Muscle layer of duodenum (tissue), 2 donors: ENCODE data around the gene IFFO2.

Source experiments
- H3K27ac ChIP-seq: one replicate; pipeline ENCODE4 v1.7.0; 2013; ENCODE audit warnings: mild to moderate bottlenecking, low read length
- H3K27me3 ChIP-seq: one replicate; pipeline ENCODE4 v1.7.0; 2013; ENCODE audit warnings: low read depth, mild to moderate bottlenecking, control low read depth, low read length
- H3K36me3 ChIP-seq, 2 donors: one replicate each; pipeline ENCODE4 v1.7.0; 2013; ENCODE audit warnings: low read length in 2 of 2, control low read depth in 1 of 2, mild to moderate bottlenecking in 1 of 2; ENCODE audit not compliant: insufficient read depth in 2 of 2, control insufficient read depth in 1 of 2
- H3K4me1 ChIP-seq, 2 donors: one replicate each; pipeline ENCODE4 v1.7.0; 2013; ENCODE audit warnings: low read length in 2 of 2, mild to moderate bottlenecking in 2 of 2, control low read depth in 1 of 2, moderate library complexity in 1 of 2; ENCODE audit not compliant: insufficient read depth in 2 of 2, control insufficient read depth in 1 of 2
- H3K4me3 ChIP-seq, 2 donors: one replicate each; pipeline ENCODE4 v1.7.0; 2013; ENCODE audit warnings: low read length in 2 of 2, low read depth in 1 of 2, mild to moderate bottlenecking in 1 of 2
- H3K9me3 ChIP-seq, 2 donors: one replicate each; pipeline ENCODE4 v1.7.0; 2013; ENCODE audit warnings: low read length in 2 of 2, control low read depth in 1 of 2, mild to moderate bottlenecking in 1 of 2; ENCODE audit not compliant: control insufficient read depth in 1 of 2
- donor health status: healthy.

Gene IFFO2

DNA sequence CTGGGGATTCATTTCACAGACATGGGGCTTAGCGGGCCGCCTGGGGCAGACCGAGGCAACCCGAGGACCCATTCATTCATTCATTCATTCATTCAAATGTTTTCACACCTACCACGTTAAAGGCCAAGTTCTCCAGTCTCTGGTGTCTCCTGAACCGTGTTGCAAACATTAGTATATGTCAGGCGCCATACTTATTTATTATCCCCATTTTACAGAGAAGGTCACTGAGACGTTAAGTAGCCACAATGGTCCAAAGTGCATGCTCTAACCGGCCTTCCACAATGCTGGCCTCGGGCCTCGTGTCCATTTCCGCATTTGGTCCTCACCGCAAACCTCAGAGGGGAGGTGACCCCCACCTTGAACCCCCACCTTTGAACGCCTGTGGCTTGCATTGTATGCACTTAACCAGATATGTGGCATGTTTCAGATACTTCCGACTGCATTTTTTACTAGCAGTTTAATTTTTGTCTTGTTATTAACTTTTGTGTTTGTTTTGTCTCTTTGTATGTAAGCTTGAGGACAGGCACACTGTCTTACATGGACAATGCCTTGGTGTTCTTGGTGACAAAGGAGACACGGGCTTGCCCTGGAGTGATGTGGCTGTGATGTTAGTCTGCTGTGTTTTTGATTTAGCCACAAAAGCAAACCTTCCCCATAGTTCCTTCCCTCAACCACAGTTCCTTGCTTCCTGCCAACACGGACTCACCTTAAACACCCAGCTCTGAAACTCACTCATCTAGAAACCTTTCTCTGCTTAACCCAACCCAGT lies 1.2 kb upstream of the IFFO2 start:
- H3K36me3 ChIP-seq = no peaks in the 10 kb centered on the region
- H3K9me3 ChIP-seq = no peaks in the 10 kb centered on the region
- no peak overlapping the region for H3K27ac ChIP-seq
- peaks cover 13 to 18% of the 10 kb centered on the region in 2 donors for H3K4me1 ChIP-seq
- no peaks in the 10 kb centered on the region for H3K27me3 ChIP-seq
- peak overlapping the region in 1 of 2 donors; percentile 72 for H3K4me3 ChIP-seq

GRCh38 chr1:18957136-18957521 lies 653 bp upstream of the IFFO2 start:
- H3K36me3 ChIP-seq = no peaks in the 10 kb centered on the region
- H3K4me1 ChIP-seq = peaks cover 13 to 15% of the 10 kb centered on the region in 2 donors
- peak overlapping the region; percentile 72 for H3K4me3 ChIP-seq
- no peaks in the 10 kb centered on the region for H3K27me3 ChIP-seq
- no peaks in the 10 kb centered on the region for H3K9me3 ChIP-seq
- H3K27ac ChIP-seq = no peak overlapping the region

DNA sequence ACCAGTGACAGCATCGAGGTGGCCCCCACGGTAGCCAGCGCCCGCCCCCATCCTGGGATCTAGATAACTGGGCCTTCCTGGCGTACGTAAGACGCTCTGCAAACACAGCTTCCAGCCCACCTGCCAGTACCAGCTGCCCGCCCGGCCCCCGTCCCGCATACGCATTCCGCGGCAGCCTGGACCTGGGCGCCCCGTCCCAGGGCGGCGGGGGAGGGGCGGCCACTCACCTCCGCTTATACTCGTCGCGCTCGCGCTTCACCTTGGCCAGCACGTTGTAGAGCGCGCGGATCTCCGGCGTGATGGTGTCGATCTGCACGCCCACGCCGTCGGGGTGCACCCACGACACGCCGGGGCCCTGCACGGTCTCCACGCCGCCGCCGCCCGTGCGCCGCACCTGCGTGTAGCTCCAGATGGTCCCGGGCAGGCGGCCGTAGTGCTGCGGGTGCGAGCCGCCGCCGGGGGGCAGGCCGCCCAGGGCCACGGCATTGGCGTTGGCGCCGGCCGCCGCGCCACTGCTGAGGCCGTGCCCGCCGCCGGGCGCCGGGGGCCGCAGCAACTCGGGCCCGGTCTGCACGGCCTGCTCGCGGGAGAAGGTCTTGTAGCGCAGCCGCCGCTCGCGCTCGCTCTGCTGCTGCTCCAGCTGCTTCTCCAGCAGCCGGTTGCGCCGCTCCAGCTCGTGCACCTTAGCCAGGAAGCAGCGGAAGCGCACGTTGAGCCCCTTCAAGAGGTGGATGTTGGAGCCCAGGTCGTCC lies 859 bp downstream of the IFFO2 start:
- Histone ChIP-seq H3K4me3 (peak overlapping the region; percentile 74 to 80), H3K4me1 (peaks cover 17 to 29% of the 10 kb centered on the region in 2 donors), H3K9me3 (no peaks in the 10 kb centered on the region), H3K27me3 (no peaks in the 10 kb centered on the region), H3K27ac (peak overlapping the region; percentile 14), H3K36me3 (no peaks in the 10 kb centered on the region)

- Histone ChIP-seq H3K4me3 (peak overlapping the region; percentile 74 to 80), H3K4me1 (peaks cover 22 to 32% of the 10 kb centered on the region in 2 donors), H3K36me3 (no peaks in the 10 kb centered on the region), H3K27me3 (no peaks in the 10 kb centered on the region), H3K27ac (peak overlapping the region; percentile 14), H3K9me3 (no peaks in the 10 kb centered on the region)
These were observed 1.4 kb downstream of the IFFO2 start for GRCh38 chr1:18955131-18955440.

- Histone ChIP-seq H3K4me3 (peak overlapping the region; percentile 74 to 80), H3K9me3 (no peaks in the 10 kb centered on the region), H3K27me3 (no peaks in the 10 kb centered on the region), H3K36me3 (no peaks in the 10 kb centered on the region), H3K27ac (peak overlapping the region; percentile 14), H3K4me1 (peaks cover 28 to 38% of the 10 kb centered on the region in 2 donors)
These were observed 2.0 kb downstream of the IFFO2 start for GRCh38 chr1:18954270-18955071.

- no peaks in the 10 kb centered on the region for H3K9me3 ChIP-seq
- peak overlapping the region; percentile 14 for H3K27ac ChIP-seq
- H3K36me3 ChIP-seq = no peaks in the 10 kb centered on the region
- H3K4me3 ChIP-seq = peak overlapping the region; percentile 74 to 80
- H3K27me3 ChIP-seq = no peaks in the 10 kb centered on the region
- H3K4me1 ChIP-seq = peaks cover 35 to 45% of the 10 kb centered on the region in 2 donors
These were observed 2.7 kb downstream of the IFFO2 start for GRCh38 chr1:18953731-18954231.

GRCh38 chr1:18951818-18952391 lies 4.6 kb downstream of the IFFO2 start:
- peaks cover 40 to 58% of the 10 kb centered on the region in 2 donors for H3K4me1 ChIP-seq
- no peaks in the 10 kb centered on the region for H3K27me3 ChIP-seq
- H3K9me3 ChIP-seq = no peaks in the 10 kb centered on the region
- peak overlapping the region; percentile 96 for H3K27ac ChIP-seq
- peak overlapping the region in 1 of 2 donors; percentile 32 for H3K4me3 ChIP-seq
- no peaks in the 10 kb centered on the region for H3K36me3 ChIP-seq

GRCh38 chr1:18951416-18951815 lies 5.1 kb downstream of the IFFO2 start:
- H3K27ac ChIP-seq = peak overlapping the region; percentile 96
- H3K9me3 ChIP-seq = no peaks in the 10 kb centered on the region
- H3K4me1 ChIP-seq = peaks cover 40 to 62% of the 10 kb centered on the region in 2 donors
- no peaks in the 10 kb centered on the region for H3K27me3 ChIP-seq
- no peaks in the 10 kb centered on the region for H3K36me3 ChIP-seq
- H3K4me3 ChIP-seq = peak overlapping the region in 1 of 2 donors; percentile 32

DNA sequence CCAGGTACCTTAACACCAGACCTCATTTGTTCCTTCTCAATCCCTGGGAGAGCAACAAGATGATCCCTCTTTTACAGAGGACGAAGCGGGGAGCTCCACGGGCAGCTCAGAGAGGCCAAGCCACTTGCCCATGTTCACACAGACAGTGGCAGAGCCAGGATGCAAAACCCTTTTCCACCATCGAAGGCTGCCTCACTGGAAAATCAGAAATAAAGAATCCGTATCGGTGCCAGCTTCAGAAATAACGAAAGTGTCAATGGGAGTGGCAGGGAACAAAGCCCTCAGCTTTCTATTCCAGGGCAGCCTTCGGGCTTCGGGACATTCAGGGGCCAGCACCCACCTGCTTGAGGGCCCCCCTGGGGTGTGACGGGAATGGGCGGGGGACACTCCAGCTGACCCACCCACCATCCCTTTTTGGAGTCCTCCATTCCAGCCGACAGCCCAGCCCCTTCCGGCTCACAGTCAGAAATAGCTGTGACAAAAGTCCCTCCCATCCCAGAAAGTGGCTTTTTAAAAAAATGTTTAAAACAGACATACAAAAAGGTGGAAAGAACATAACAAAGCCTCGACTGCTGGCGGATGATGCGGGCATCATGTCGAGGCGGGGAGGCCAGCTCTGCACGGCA lies 6.0 kb downstream of the IFFO2 start:
- H3K27ac ChIP-seq = peak overlapping the region; percentile 96
- peak overlapping the region; percentile 32 to 56 for H3K4me3 ChIP-seq
- H3K9me3 ChIP-seq = no peaks in the 10 kb centered on the region
- no peaks in the 10 kb centered on the region for H3K36me3 ChIP-seq
- H3K4me1 ChIP-seq = peaks cover 40 to 67% of the 10 kb centered on the region in 2 donors
- no peaks in the 10 kb centered on the region for H3K27me3 ChIP-seq

DNA sequence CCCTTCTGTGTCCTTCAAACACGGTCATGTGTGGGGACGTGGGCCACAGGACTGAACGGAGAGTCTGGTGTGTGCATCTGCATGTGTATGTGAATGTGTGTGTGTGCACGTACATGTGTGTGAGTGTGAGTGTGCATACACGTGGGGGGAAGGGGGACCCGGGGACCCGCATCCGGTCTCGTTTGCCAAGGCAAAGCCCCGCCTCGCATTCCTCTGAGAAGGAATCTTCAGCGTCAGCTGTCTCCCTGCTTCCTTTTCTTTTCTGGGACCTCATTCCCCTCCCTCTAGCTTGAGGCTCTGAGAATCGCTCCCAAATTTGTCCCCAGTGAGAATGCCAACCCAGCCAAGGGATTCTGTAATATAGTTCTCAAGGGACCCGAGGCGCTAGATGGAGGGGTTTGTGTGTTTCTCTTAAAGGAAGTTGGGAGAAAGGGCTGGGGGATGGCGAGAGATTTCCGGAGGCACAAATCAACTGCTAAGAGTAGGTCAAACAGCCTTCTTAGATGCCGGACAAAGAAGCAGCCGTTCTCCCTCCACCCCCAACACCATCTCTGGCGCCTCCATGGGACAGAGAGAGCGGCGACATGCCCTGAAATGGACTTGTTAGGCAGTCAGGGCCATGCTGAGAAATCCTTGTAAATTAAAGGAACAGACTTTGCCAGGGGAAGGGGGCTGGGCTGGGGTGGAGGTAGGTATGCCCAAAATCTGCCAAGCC lies 6.6 kb downstream of the IFFO2 start:
- peak overlapping the region; percentile 32 to 56 for H3K4me3 ChIP-seq
- H3K4me1 ChIP-seq = peaks cover 47 to 74% of the 10 kb centered on the region in 2 donors
- H3K27me3 ChIP-seq = no peaks in the 10 kb centered on the region
- H3K9me3 ChIP-seq = no peaks in the 10 kb centered on the region
- H3K36me3 ChIP-seq = no peaks in the 10 kb centered on the region
- H3K27ac ChIP-seq = peak overlapping the region; percentile 96
